Gastroesophageal sphincter (tissue), 3 donors: ENCODE results near the gene FAT1.

Experiments
- EP300 ChIP-seq: sonication (generic); formaldehyde crosslinking; IDR thresholded peaks from one replicate; pipeline ENCODE4 v1.6.1; 2017; ENCODE audit warnings: antibody characterized with exemption, mild to moderate bottlenecking
- POLR2A ChIP-seq, 2 donors: fragments of 450-650 bp; IDR thresholded peaks; one replicate each; pipeline ENCODE4 v1.6.1; 2017; ENCODE audit warnings: antibody characterized with exemption in 2 of 2, mild to moderate bottlenecking in 2 of 2, moderate library complexity in 1 of 2
- POLR2AphosphoS5 ChIP-seq: sonication (generic); formaldehyde crosslinking; IDR thresholded peaks from one replicate; pipeline ENCODE4 v1.6.1; 2017; ENCODE audit warnings: antibody characterized with exemption
- TF ChIP-seq, protein P1 (sequence below), 4 experiments: fragments of 200-600 bp in 2 of 4; fragments of 450-650 bp in 2 of 4; sonication (generic) in 1 of 4; IDR thresholded peaks; one replicate each; pipeline ENCODE4 v1.5.1; 2017 to 2019; ENCODE audit warnings: antibody characterized with exemption in 4 of 4, mild to moderate bottlenecking in 2 of 4, moderate library complexity in 2 of 4

DNA sequence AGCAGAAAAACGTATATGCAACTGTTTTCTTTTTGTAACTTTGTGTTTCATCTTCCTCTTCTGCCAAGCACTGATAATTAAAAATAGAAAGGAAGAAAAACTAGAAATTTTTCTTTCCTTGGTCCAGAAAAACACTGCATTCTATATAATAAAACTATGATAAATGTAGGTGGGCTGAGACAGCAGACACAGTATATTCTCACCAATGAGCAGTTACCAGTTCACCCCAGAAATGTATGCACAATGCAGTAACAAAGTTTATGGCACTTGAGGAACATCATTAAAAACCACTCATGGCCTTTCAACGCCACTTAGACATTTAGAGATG lies 79.4 kb downstream of the FAT1 start:
- TF ChIP-seq, protein P1, sequence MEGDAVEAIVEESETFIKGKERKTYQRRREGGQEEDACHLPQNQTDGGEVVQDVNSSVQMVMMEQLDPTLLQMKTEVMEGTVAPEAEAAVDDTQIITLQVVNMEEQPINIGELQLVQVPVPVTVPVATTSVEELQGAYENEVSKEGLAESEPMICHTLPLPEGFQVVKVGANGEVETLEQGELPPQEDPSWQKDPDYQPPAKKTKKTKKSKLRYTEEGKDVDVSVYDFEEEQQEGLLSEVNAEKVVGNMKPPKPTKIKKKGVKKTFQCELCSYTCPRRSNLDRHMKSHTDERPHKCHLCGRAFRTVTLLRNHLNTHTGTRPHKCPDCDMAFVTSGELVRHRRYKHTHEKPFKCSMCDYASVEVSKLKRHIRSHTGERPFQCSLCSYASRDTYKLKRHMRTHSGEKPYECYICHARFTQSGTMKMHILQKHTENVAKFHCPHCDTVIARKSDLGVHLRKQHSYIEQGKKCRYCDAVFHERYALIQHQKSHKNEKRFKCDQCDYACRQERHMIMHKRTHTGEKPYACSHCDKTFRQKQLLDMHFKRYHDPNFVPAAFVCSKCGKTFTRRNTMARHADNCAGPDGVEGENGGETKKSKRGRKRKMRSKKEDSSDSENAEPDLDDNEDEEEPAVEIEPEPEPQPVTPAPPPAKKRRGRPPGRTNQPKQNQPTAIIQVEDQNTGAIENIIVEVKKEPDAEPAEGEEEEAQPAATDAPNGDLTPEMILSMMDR (IDR thresholded peaks at IDR 0.05): no peak
- no peak for TF ChIP-seq EP300
- TF ChIP-seq POLR2A (IDR thresholded peaks at IDR 0.05): no peak
- no peak for TF ChIP-seq POLR2AphosphoS5
